ENCODE data around the gene TNFSF12.

The TNFSF12 gene

DNA sequence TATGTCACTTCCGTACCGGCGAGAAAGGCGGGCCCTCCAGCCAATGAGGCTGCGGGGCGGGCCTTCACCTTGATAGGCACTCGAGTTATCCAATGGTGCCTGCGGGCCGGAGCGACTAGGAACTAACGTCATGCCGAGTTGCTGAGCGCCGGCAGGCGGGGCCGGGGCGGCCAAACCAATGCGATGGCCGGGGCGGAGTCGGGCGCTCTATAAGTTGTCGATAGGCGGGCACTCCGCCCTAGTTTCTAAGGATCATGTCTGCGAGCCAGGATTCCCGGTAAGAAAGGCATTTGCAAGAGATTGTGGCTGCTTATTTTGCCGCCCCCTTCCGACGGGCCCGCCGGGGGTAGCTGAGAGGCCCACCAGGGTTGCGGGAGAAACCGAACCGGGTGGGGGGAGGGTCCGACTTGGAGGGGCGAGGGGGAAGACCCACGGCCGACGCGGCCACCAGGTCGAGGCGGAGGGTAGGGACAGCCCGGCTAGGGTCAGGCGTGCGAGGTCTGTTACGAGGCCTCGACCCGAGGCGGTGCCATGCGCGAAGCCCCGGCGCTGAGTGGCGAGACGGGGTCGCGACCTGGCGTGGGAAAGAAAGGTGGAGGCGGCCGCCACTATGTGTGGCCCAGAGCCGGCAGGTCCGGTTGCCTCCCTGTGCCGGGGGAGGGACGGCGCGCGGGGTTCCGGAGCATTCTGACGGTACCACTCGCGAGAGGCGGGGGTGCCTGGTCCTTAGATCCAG is 23.9 kb downstream of the TNFSF12 start:
- DNase-seq: peak; percentile 100

- DNase-seq: peak; percentile 90
Measured at GRCh38 chr17:7573324-7574080, 24.6 kb downstream of the TNFSF12 start.

DNA sequence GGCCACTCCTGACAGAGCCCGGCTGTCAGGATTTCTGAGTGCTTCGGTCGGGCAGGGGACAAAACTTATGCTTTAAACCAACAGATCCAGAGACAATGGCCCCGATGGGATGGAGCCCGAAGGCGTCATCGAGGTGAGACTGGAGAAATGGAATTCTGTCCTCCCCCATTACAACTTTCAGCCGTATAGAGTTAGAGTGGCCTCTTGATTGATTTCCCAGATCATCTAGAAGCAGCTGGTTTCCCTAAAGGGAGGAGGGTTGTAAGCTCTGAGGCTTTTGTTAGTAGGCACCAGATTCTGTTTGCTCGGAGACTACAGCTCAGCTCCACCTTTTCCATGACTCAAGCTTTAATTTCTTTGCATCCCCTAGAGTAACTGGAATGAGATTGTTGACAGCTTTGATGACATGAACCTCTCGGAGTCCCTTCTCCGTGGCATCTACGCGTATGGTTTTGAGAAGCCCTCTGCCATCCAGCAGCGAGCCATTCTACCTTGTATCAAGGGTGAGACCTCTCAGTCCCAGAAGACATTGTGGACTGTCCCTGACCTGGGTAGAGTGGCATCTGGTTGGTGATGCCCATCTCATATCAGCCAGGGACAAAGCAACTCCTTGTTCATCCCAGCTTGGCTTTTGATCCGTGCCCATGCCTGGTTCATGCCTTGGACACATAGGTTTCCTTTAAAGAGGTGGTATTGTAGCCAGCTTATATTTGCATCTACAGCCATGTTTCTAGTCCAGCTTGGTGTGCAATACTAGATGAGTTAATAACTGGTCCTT is 25.5 kb downstream of the TNFSF12 start:
- DNase-seq: no peak

DNA sequence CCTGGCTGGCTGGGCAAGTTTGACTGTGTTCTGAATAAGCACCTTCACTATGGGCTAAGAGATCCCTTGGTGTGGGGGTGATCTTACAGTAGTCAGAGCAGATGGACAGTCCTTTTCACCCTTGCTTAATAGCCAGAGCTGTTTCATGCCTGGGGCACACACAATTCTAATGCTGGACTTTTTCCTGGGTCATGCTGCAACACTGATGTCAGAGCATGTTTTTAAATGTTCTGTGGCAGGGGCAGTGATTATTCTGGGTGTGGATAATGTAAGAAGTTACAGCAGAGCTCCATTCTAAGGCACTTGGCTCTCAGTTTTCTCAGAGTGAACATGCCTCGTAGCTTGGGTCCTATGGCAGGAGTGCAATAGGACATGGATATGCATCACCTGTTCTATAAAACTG is 26.6 kb downstream of the TNFSF12 start:
- no peak for DNase-seq

DNA sequence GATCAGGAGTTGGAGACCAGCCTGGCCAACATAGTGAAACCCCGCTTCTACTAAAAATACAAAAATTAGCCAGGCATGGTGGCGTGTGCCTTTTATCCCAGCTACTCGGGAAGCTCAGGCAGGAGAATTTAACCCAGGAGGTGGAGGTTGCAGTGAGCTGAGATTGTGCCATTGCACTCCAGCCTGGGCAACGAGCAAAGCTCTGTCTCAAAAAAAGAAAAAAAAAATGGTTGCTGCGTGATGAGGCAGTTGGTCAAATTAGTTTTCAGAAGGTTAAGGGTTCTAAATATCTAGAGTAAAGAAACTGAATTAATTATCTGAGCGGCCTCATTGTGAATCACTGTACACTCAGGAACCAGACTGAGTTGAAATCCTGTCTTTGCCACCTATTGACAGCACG is 27.1 kb downstream of the TNFSF12 start:
- DNase-seq: no peak

- no peak for DNase-seq
Measured at GRCh38 chr17:7576432-7576937, 27.6 kb downstream of the TNFSF12 start.

- DNase-seq: no peak
Measured at GRCh38 chr17:7577327-7578199, 28.7 kb downstream of the TNFSF12 start.

GRCh38 chr17:7579001-7579833 is 30.4 kb downstream of the TNFSF12 start, which contains the start of gene CD68:
TSS of gene CD68 (plus strand) at chr17:7579638. CDS start at chr17:7579678, 40 bp downstream.
- peak; percentile 26 for DNase-seq

- DNase-seq: no peak
Measured at GRCh38 chr17:7579834-7580603, 31.2 kb downstream of the TNFSF12 start.

GRCh38 chr17:7580604-7581575 is 32.0 kb downstream of the TNFSF12 start:
- no peak for DNase-seq

- no peak for DNase-seq
Measured at GRCh38 chr17:7582396-7583252, 33.8 kb downstream of the TNFSF12 start.

GRCh38 chr17:7583253-7584109 is 34.6 kb downstream of the TNFSF12 start, which contains the start of gene MPDU1:
TSS of gene MPDU1 (plus strand) at chr17:7583852. CDS start at chr17:7583863, 11 bp downstream.
- peak; percentile 92 for DNase-seq

GRCh38 chr17:7586673-7587419 is 38.0 kb downstream of the TNFSF12 start:
- DNase-seq: no peak

DNA sequence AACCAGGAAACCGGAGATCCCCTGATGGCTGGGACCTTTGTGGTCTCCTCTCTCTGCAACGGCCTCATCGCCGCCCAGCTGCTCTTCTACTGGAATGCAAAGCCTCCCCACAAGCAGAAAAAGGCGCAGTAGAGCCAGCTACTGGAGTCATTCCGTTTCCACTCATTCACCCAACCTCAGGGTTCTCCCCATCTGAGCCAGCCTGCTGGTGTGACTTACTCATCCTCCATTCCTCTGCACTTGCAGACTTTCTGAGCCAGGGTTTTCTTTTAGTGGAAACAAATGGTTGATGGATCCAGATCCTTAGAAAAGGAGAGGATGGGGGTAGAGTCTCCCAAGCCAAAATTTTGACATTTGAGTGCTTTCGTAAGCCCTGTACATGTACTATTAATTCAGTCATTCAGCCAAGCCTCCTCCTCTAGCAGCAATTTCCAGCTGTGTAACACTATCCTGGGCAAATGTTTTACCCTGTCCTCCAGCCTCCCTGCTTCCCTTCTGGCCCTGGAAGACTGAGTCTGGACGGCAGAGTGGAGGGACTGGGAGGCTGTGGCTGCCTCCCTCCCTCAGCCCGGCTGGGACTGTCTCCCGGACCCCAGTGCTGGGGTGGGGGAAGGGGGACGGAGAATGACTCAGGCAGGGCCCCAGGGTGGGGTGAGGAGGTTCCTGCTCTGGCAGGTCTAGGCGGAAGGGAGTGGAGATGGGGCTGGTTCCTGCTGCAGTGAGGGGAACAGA is 38.7 kb downstream of the TNFSF12 start:
- no peak for DNase-seq

- no peak for DNase-seq
Measured at GRCh38 chr17:7588553-7589203, 39.8 kb downstream of the TNFSF12 start.
